GM12878 (cell line): ENCODE results near the gene PGGT1B. TPM values are rescaled to one million over a fixed set of nuclear protein-coding genes. Genes with fewer than 3 reads are reported as not detected.

Experiments used
- ATAC-seq: fragments of 200-7000 bp; cut with Tn5 transposase; 3 replicates; pipeline ENCODE4 v1.9.1; 2020; ENCODE audit warnings: mild to moderate bottlenecking, moderate library complexity
- BruUV-seq: library from RNA; stranded (reverse); fragments of 400-500 nt; replicated peaks from 2 replicates; lab custom pipeline; 2021; lab: Mats Ljungman, UMichigan
- CTCF ChIA-PET: fragments of 300-600 bp; sonication (Branson Sonifier 250); formaldehyde crosslinking; extraction: SDS; loops from one replicate; lab custom pipeline; 2021; ENCODE audit warnings: inconsistent platforms; lab: Yijun Ruan, JAX
- POLR2A ChIA-PET: fragments of 350-600 bp; formaldehyde crosslinking; extraction: SDS; loops from one replicate; lab custom pipeline; 2021; ENCODE audit warnings: inconsistent platforms; lab: Charles Lee
- RAD21 ChIA-PET: fragments of 300-600 bp; sonication (Branson Sonifier 250); formaldehyde crosslinking; loops from one replicate; lab custom pipeline; 2023; ENCODE audit warnings: antibody characterized with exemption; ENCODE audit not compliant: unreplicated experiment; lab: Charles Lee
- SMC1A ChIA-PET: fragments of 300-600 bp; sonication (Branson Sonifier 250); formaldehyde crosslinking; loops from one replicate; lab custom pipeline; 2023; ENCODE audit not compliant: unreplicated experiment, uncharacterized antibody; lab: Charles Lee
- DNase-seq: peaks from one replicate; pipeline ENCODE4 v3.0.0-alpha.2; 2011; ENCODE audit warnings: low read depth, low spot score
- FAIRE-seq: peaks from 3 replicates; lab custom pipeline; 2011; peaks lifted over from hg19 to GRCh38; lab: Jason Lieb, UNC
- H2AFZ ChIP-seq: 2 replicates; pipeline ENCODE4 v1.6.0; 2011; ENCODE audit warnings: low read depth, low read length, control low read depth; ENCODE audit not compliant: control insufficient read depth
- H3K27ac ChIP-seq: 2 replicates; pipeline ENCODE4 v1.5.1; 2011; ENCODE audit warnings: control low read depth; ENCODE audit not compliant: control insufficient read depth, insufficient read depth
- H3K27me3 ChIP-seq, 2 experiments: replicated peaks in 1 of 2; 2 replicates each; pipeline versions ENCODE4 v1.6.0 to v1.6.1; 2011; ENCODE audit warnings: low read length in 1 of 2; ENCODE audit not compliant: control insufficient read depth in 2 of 2, insufficient read depth in 2 of 2
- H3K36me3 ChIP-seq, 2 experiments: 2 replicates each; pipeline ENCODE4 v1.5.1; 2011; ENCODE audit warnings: low read length in 1 of 2; ENCODE audit not compliant: control insufficient read depth in 2 of 2, insufficient read depth in 2 of 2
- H3K4me1 ChIP-seq: 2 replicates; pipeline ENCODE4 v1.6.1; 2011; ENCODE audit warnings: mild to moderate bottlenecking, low read length, moderate library complexity, mixed read lengths; ENCODE audit not compliant: control insufficient read depth, insufficient read depth
- H3K4me2 ChIP-seq: 2 replicates; pipeline ENCODE4 v1.6.0; 2011; ENCODE audit warnings: control low read depth; ENCODE audit not compliant: control insufficient read depth, insufficient read depth
- H3K4me3 ChIP-seq: fragments of 200-600 bp; sonication (generic); 2 replicates; pipeline ENCODE4 v1.5.1; 2016
- H3K79me2 ChIP-seq: 2 replicates; pipeline ENCODE4 v1.6.0; 2011; ENCODE audit warnings: low read length; ENCODE audit not compliant: control insufficient read depth, insufficient read depth
- H3K9ac ChIP-seq: 2 replicates; pipeline ENCODE4 v1.8.0; 2011; ENCODE audit warnings: low read length, control low read depth, mixed read lengths; ENCODE audit not compliant: control insufficient read depth, insufficient read depth
- H3K9me3 ChIP-seq: replicated peaks from 3 replicates; pipeline ENCODE4 v1.5.1; 2011; ENCODE audit warnings: mild to moderate bottlenecking, low read length; ENCODE audit not compliant: control insufficient read depth, insufficient read depth
- H4K20me1 ChIP-seq: 2 replicates; pipeline ENCODE4 v1.6.0; 2011; ENCODE audit not compliant: control insufficient read depth, insufficient read depth
- ETV6 ChIP-seq, 2 experiments: fragments of 450-650 bp in 1 of 2; IDR thresholded peaks in 1 of 2; conservative IDR thresholded peaks in 1 of 2; 2 replicates each; pipeline ENCODE4 v1.6.1; 2014; ENCODE audit warnings: antibody characterized with exemption in 1 of 2, borderline replicate concordance in 1 of 2, low read depth in 1 of 2, mild to moderate bottlenecking in 1 of 2, moderate library complexity in 1 of 2
- POU2F2 ChIP-seq: IDR thresholded peaks from 3 replicates; pipeline ENCODE4 v1.6.1; 2011; ENCODE audit warnings: low read depth, mild to moderate bottlenecking, low read length, borderline replicate concordance
- SRF ChIP-seq, 2 experiments: IDR thresholded peaks; 2 replicates each; pipeline ENCODE4 v1.6.1; 2011; ENCODE audit warnings: low read depth in 2 of 2, low read length in 2 of 2, mild to moderate bottlenecking in 1 of 2, moderate library complexity in 1 of 2
- TCF3 ChIP-seq: IDR thresholded peaks from 2 replicates; pipeline ENCODE4 v1.6.1; 2012; ENCODE audit warnings: low read depth, mild to moderate bottlenecking, low read length, borderline replicate concordance; ENCODE audit not compliant: insufficient read depth
- WGBS: methylation state at CpG from one replicate; pipeline ENCODE4 v1.1.6; 2016; ENCODE audit warnings: low lambda C conversion rate; ENCODE audit not compliant: insufficient replicate concordance, insufficient coverage; ENCODE audit errors: missing lambda C conversion rate; 5-methylcytosine and 5-hydroxymethylcytosine counted together
- in situ Hi-C: fragments of 300-500 bp; cut with MboI; formaldehyde crosslinking; loops from 9 replicates; pipeline ENCODE4 v1.14.3; 2018; ENCODE audit warnings: mixed read lengths
- intact Hi-C: fragments of 100-400 bp; cut with micrococcal nuclease; formaldehyde crosslinking; loops from one replicate; pipeline ENCODE4 v1.14.2; 2022; ENCODE audit not compliant: unreplicated experiment
- polyA plus RNA-seq, 11 experiments: library from polyadenylated mRNA; depleted of rRNA in 4 of 11; unstranded in 6 of 11; stranded (reverse) in 5 of 11; fragments of >200 nt; fragmentation: Nextera tagmentation in 4 of 11; fragmentation: Illumina TruSeq in 1 of 11; extraction: Ambion mirVana in 4 of 11; extraction: Trizol in 1 of 11; gene quantifications; 1 replicate in 1 of 11; 2 replicates in 10 of 11; pipeline versions ENCODE4 v1.2.1 to v1.2.3, GENCODE V29; 2011 to 2016; ENCODE audit warnings: inconsistent platforms in 2 of 11, missing spikeins in 2 of 11, low read depth in 1 of 11
- total RNA-seq, 4 experiments: library from RNA; depleted of rRNA in 3 of 4; stranded (reverse); fragments of >200 nt in 3 of 4; fragmentation: Illumina TruSeq in 1 of 4; extraction: Trizol in 1 of 4; gene quantifications; 2 replicates each; pipeline versions ENCODE4 v1.2.1 to v1.2.3, GENCODE V29; 2013 to 2021

The PGGT1B gene
- total and polyA plus RNA-seq, 10 of the 15 experiments (the other 5 are each of a cell fraction or from before 2014, with no cell fraction given): 5.0 to 38.4 (median 13.9) TPM

DNA sequence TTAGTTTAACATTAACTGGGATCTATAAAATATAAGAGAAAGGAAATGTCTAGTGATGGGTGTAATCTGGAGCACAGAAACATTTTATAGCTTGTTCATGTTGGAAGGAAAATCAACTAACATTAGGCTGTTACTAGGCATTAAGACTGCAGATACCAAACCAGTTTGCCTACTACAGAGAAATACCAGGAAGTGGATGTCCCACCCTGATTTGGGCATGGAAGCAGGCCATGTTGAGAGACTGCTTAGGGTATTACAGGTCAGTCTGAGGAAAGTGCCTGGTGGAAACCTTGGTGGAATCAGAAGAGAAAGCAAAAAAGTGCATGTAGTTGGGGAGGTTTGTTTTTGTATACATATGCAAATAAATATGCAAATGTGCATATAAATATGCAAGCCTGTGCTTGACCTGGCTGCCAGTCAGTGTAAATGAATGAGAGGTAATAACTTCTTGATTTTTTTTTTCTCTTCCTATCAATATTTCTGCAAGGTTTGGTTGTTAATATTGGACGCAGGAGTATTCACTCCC lies 43.4 kb upstream of the PGGT1B start:
- intact Hi-C loops (loop anchor here (5.0 kb wide), 2 partner anchors 209 to 761 kb away; no protein-coding TSS in a partner anchor), in situ Hi-C loops (no loop called here)
- Histone ChIP-seq H3K27me3 (peaks cover 0 to 1% of the 10 kb centered on the region in 2 experiments; a peak in 1 of 4 replicates), H3K4me2 (no peak overlapping the region), H3K4me3 (no peak overlapping the region), H3K9ac (no peak overlapping the region), H3K27ac (no peak overlapping the region), H3K36me3 (no peaks in the 10 kb centered on the region), H3K9me3 (no peaks in the 10 kb centered on the region), H3K4me1 (no peaks in the 10 kb centered on the region), H4K20me1 (no peaks in the 10 kb centered on the region), H3K79me2 (no peaks in the 10 kb centered on the region), H2AFZ (no peak overlapping the region)
- POLR2A ChIA-PET: no interaction called here
- RAD21 ChIA-PET: interaction anchor here (1.2 to 7.9 kb wide), 5 partner anchors 10 to 284 kb away, joined by 4 to 59 read pairs (median 24); no protein-coding TSS in a partner anchor
- 77% methylated on average over 1 of the region's 1 CpG for WGBS
- CTCF ChIA-PET: interaction anchor here (1.4 to 8.9 kb wide), 6 partner anchors 14 to 284 kb away, joined by 3 to 85 read pairs (median 28); no protein-coding TSS in a partner anchor
- BruUV-seq: no TSS peak
- peak; percentile 76 to 88; a peak in 3 of 4 replicates for TF ChIP-seq SRF (IDR thresholded peaks at IDR 0.05; ENCODE audit: low read depth in 2 of 2, low read length in 2 of 2)
- no peak for TF ChIP-seq TCF3
- TF ChIP-seq POU2F2: 0 out of 3 replicates have a peak, but pooled peaks have one; percentile 23
- DNase-seq (no peak), FAIRE-seq (no peak), ATAC-seq (no peak)
- SMC1A ChIA-PET: interaction anchor here (0.7 to 9.1 kb wide), 7 partner anchors 10 to 408 kb away, joined by 3 to 156 read pairs (median 4); no protein-coding TSS in a partner anchor

DNA sequence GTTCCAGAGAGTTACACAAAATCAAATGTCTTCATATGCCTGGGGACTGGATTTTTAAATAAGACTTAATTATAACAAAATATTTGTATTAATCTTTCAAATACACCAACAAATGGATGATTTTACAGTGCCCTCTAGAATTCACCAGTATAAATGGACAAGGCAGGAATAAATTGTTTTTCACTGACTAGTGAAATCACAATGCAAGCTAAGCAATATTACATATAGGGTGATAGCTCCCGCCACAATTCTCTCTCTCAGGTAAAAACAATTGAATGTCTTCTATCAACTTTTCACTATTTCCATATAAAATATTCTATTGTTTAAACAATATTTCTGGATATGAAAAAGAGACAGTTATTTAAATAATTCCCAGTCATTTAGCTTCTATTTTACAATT lies 41.8 kb upstream of the PGGT1B start:
- Histone ChIP-seq H3K9ac (no peak overlapping the region), H3K4me3 (no peak overlapping the region)
- no peak for TF ChIP-seq ETV6 (conservative IDR thresholded peaks at IDR 0.05 in 1 of 2, IDR thresholded peaks at IDR 0.05 in 1 of 2; ENCODE audit: borderline replicate concordance in 1 of 2, low read depth in 1 of 2)
- TF ChIP-seq, all 136 proteins: peak for 0
- Histone ChIP-seq H3K27ac (no peak overlapping the region), H3K4me2 (no peak overlapping the region), H2AFZ (no peak overlapping the region), H3K9me3 (no peaks in the 10 kb centered on the region), H3K4me1 (no peaks in the 10 kb centered on the region), H4K20me1 (no peaks in the 10 kb centered on the region), H3K36me3 (no peaks in the 10 kb centered on the region), H3K27me3 (peaks cover 0 to 1% of the 10 kb centered on the region in 2 experiments; a peak in 1 of 4 replicates), H3K79me2 (no peaks in the 10 kb centered on the region)
- FAIRE-seq (no peak), ATAC-seq (no peak), DNase-seq (no peak)
- ChIA-PET CTCF (interaction anchor here (0.6 to 8.9 kb wide), 8 partner anchors 15 to 764 kb away, joined by 3 to 85 read pairs (median 4); no protein-coding TSS in a partner anchor), RAD21 (interaction anchor here (1.5 to 7.9 kb wide), 2 partner anchors 270 to 285 kb away, joined by 4 to 41 read pairs; no protein-coding TSS in a partner anchor), POLR2A (interaction anchor here (0.6 kb wide), 2 partner anchors 17 to 45 kb away, joined by 3 to 4 read pairs; no protein-coding TSS in a partner anchor), SMC1A (interaction anchor here (0.6 to 6.6 kb wide), 7 partner anchors 9 to 344 kb away, joined by 3 to 39 read pairs (median 4); no protein-coding TSS in a partner anchor)
- in situ Hi-C loops: no loop called here
- intact Hi-C loops: no loop called here
- no TSS peak for BruUV-seq
- 93% methylated on average over 1 of the region's 1 CpG for WGBS
